DMS53 treated with DMSO at 0.1 percent for 48 hours (cell line): ENCODE data around the gene GJB5.
"Not testable (repeated sequence)": the region's sequence is repeated elsewhere in the genome, so short reads cannot be mapped to it uniquely, and the experiment has no call there.

Experiments
- DNase-seq: peaks from one replicate; lab custom pipeline; 2025; ENCODE audit not compliant: unreplicated experiment; lab: John Stamatoyannopoulos, UW

The GJB5 gene

GRCh38 chr1:34773114-34773513, 18.3 kb downstream of the GJB5 start:
- not testable (repeated sequence) for DNase-seq

DNA sequence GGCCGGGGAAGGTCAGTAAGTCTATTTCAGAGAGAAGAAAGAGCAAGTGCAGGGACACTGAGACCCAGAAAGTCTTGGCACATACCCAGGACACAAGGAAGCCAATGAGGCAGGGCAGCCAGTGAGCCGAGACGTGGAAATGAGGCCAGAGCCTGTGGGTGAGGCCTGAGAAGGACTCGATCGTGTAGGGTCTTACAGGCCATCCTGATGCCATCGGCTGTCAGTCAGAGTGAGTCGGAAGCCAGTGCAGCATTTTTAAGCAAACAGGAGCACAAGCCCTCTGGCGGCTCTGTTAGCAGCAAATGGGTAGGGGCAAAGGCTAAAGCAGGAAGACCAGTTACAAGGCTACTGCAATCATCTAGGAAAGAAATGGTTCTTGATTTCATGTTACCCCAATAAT, 20.1 kb downstream of the GJB5 start:
- no peak for DNase-seq

DNA sequence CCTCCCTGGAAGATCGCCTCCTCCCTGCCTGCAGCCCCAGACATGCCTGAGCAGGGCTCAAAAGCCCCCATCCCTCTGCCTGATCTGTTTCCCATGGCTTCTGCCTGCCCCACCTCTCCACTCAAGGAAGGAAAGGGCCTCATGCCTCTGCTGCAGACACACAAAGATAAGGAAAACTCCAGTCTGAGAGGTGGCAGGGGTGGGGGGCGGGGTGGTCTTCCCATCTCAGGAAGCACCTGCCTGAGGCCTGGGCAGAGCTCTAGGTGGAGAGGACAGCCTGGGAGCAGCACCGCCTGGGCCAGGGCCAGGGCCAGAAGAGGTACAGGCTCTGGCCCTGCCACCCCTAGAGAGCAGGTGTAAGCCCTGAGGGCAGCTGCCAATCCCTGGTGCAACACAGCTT, 22.1 kb downstream of the GJB5 start:
- DNase-seq: no peak

GRCh38 chr1:34777519-34778321, 22.9 kb downstream of the GJB5 start:
- no peak for DNase-seq

GRCh38 chr1:34778381-34778780, 23.5 kb downstream of the GJB5 start:
- no peak for DNase-seq

DNA sequence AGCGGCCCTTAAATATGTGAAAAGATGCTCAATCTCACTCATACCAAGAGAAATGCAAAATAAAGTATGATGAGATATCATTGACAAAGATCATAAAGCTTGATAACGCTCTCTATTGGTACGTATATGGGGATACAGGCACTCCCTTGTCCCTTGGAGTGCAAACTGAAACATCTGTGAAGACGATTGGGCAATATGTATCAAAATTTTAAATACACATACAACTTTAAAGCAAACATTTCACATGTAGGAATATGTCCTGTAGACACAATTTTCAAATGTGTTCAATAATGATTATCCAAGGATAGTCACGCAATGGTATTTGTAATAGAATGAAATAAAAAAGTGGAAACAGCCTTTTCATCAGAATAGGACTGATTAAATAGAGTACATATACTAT, 24.2 kb downstream of the GJB5 start:
- no peak for DNase-seq

GRCh38 chr1:34779526-34779925, 24.7 kb downstream of the GJB5 start:
- no peak for DNase-seq

DNA sequence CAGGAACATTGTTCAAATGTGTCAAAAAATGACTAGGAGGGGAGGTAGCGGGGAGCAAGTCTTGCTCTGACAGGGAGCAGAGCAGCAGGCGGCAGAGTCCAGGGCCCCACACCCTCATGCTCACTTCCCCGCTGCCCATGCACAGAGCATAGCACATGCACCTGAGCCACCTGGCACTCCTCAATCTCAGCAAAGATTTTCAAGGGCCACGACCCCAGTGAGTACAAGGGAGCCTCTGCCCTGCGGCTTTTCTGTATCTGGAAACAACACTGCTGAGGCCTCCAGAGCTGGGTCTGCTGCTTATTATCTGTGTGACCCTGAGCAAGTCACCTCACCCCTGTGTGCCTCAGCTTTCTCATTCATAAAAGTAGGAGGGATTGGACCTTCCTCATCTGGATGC, 25.1 kb downstream of the GJB5 start:
- no peak for DNase-seq

DNA sequence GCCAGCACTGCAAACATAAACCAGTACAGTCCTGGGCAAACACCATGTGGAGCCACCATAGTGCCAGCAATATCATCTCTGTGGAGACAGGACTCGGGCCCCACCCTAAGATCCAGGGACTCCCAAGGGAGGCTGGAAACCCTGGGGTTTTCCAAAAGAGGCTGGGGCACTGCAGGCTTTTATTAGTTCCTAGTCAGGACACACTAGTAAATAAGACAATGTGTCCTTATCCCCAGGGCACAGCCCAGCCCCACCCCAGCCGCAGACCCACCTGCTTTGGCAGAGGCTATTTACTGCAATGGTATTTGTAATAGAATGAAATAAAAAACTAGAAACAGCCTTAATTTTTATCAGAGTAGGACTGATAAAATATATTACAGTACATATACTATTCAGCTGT, 25.7 kb downstream of the GJB5 start:
- DNase-seq: no peak

- DNase-seq: peak; percentile 8
Measured at GRCh38 chr1:34781071-34781843, 26.4 kb downstream of the GJB5 start, which contains the start of gene GJB3. GJB3 (plus strand) TSS chr1:34781214; CDS start chr1:34784763, 3,549 bp downstream.

DNA sequence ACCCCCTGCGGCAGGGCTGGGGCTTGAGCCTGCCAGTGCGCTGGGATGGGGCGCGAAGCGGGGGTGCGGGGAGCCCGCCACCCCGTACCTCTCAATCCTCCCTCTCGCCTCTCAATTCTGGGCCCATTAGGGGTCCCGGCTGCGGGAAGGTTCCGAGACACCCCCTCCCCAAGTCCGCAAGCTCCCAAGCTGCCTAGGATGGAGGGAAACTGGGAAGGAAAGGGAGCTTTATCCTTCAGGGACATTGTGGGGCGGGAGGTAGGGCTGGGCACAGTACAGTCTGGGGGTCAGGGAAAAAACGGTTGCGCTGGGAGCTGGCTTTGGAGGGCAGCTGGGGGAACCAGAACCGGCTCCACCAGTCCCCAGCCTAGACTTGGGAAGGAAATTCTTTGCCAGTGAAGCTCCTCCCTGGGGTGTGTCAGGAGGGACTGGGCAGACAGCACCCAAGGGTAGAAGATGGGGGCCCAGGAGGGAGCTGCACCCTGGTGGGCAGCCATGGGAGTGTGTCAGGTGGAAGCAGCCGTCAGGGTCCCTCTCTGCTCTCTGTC, 27.1 kb downstream of the GJB5 start:
- no peak for DNase-seq

DNA sequence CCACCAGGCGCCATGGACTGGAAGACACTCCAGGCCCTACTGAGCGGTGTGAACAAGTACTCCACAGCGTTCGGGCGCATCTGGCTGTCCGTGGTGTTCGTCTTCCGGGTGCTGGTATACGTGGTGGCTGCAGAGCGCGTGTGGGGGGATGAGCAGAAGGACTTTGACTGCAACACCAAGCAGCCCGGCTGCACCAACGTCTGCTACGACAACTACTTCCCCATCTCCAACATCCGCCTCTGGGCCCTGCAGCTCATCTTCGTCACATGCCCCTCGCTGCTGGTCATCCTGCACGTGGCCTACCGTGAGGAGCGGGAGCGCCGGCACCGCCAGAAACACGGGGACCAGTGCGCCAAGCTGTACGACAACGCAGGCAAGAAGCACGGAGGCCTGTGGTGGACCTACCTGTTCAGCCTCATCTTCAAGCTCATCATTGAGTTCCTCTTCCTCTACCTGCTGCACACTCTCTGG, 29.9 kb downstream of the GJB5 start:
- no peak for DNase-seq

DNA sequence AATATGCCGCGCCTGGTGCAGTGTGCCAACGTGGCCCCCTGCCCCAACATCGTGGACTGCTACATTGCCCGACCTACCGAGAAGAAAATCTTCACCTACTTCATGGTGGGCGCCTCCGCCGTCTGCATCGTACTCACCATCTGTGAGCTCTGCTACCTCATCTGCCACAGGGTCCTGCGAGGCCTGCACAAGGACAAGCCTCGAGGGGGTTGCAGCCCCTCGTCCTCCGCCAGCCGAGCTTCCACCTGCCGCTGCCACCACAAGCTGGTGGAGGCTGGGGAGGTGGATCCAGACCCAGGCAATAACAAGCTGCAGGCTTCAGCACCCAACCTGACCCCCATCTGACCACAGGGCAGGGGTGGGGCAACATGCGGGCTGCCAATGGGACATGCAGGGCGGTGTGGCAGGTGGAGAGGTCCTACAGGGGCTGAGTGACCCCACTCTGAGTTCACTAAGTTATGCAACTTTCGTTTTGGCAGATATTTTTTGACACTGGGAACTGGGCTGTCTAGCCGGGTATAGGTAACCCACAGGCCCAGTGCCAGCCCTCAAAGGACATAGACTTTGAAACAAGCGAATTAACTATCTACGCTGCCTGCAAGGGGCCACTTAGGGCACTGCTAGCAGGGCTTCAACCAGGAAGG, 30.5 kb downstream of the GJB5 start:
- DNase-seq: no peak

DNA sequence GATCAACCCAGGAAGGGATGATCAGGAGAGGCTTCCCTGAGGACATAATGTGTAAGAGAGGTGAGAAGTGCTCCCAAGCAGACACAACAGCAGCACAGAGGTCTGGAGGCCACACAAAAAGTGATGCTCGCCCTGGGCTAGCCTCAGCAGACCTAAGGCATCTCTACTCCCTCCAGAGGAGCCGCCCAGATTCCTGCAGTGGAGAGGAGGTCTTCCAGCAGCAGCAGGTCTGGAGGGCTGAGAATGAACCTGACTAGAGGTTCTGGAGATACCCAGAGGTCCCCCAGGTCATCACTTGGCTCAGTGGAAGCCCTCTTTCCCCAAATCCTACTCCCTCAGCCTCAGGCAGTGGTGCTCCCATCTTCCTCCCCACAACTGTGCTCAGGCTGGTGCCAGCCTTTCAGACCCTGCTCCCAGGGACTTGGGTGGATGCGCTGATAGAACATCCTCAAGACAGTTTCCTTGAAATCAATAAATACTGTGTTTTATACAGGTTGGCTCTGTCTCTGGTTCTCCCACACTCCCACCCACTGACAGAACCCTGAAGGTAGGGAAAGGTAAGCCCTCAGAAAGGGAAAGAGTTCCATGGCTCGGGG, 31.1 kb downstream of the GJB5 start:
- DNase-seq: no peak

- peak; percentile 87 for DNase-seq
Measured at GRCh38 chr1:34786521-34787325, 31.9 kb downstream of the GJB5 start.

- no peak for DNase-seq
Measured at GRCh38 chr1:34787461-34788420, 32.9 kb downstream of the GJB5 start.

- no peak for DNase-seq
Measured at GRCh38 chr1:34790985-34791384, 36.1 kb downstream of the GJB5 start.

DNA sequence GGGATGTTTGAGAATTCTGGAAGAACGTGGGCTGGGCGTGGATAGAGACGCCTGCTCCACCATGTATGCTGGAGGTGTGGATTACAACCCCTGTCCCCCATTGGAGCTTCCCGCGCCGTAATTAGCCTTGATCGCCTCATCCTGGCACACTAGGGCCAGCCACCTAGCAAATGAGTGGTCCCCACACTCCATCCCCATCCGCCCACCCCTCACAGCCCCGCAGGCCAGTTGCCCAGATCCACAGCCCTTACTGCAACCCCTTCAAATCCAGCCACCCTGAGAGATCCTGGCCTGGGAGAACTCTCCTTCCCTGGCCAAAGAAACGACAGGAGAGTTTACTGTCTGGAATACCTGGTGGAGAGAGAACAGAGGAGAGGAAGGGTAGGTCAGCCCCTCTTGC, 37.6 kb downstream of the GJB5 start:
- DNase-seq: no peak
